Hepatocyte (in vitro differentiated cells): ENCODE data around the gene KRTAP12-4. TPM values are rescaled to one million over a fixed set of nuclear protein-coding genes. Genes with fewer than 3 reads are reported as not detected.

ENCODE experiments used
- DNase-seq: peaks from one replicate; pipeline ENCODE4 v3.0.0-alpha.2; 2016; ENCODE audit warnings: low spot score
- H2AFZ ChIP-seq: fragments of 200-600 bp; sonication (generic); 2 replicates; pipeline ENCODE4 v1.6.0; 2016; ENCODE audit warnings: antibody characterized with exemption, mild to moderate bottlenecking
- H3K27ac ChIP-seq: fragments of 200-600 bp; sonication (generic); 2 replicates; pipeline ENCODE4 v1.5.1; 2016; ENCODE audit warnings: mild to moderate bottlenecking
- H3K27me3 ChIP-seq: fragments of 200-600 bp; sonication (generic); 2 replicates; pipeline ENCODE4 v1.6.1; 2016
- H3K36me3 ChIP-seq: fragments of 200-600 bp; sonication (generic); replicated peaks from 2 replicates; pipeline ENCODE4 v1.5.1; 2016; ENCODE audit warnings: low read depth; ENCODE audit not compliant: insufficient read depth
- H3K4me1 ChIP-seq: fragments of 200-600 bp; sonication (generic); 2 replicates; pipeline ENCODE4 v1.5.1; 2016; ENCODE audit warnings: mild to moderate bottlenecking, moderate library complexity; ENCODE audit not compliant: insufficient read depth
- H3K4me2 ChIP-seq: fragments of 200-600 bp; sonication (generic); 2 replicates; pipeline ENCODE4 v1.6.0; 2016
- H3K4me3 ChIP-seq: fragments of 200-600 bp; sonication (generic); 2 replicates; pipeline ENCODE4 v1.5.1; 2016; ENCODE audit warnings: mild to moderate bottlenecking
- H3K79me2 ChIP-seq: fragments of 200-600 bp; sonication (generic); 2 replicates; pipeline ENCODE4 v1.6.0; 2017; ENCODE audit warnings: mild to moderate bottlenecking
- H3K9me2 ChIP-seq: fragments of 200-600 bp; sonication (generic); replicated peaks from 2 replicates; pipeline ENCODE4 v1.6.0; 2017; ENCODE audit warnings: mild to moderate bottlenecking; ENCODE audit not compliant: insufficient read depth
- H3K9me3 ChIP-seq: fragments of 200-600 bp; sonication (generic); 2 replicates; pipeline ENCODE4 v1.5.1; 2016; ENCODE audit warnings: low read depth, mild to moderate bottlenecking
- H4K20me1 ChIP-seq: fragments of 200-600 bp; sonication (generic); 2 replicates; pipeline ENCODE4 v1.6.0; 2016; ENCODE audit warnings: mild to moderate bottlenecking; ENCODE audit not compliant: insufficient read depth, poor library complexity, severe bottlenecking
- CTCF ChIP-seq: fragments of 200-600 bp; sonication (generic); IDR thresholded peaks from 2 replicates; pipeline ENCODE4 v1.5.1; 2016; ENCODE audit warnings: antibody characterized with exemption, mild to moderate bottlenecking; ENCODE audit not compliant: poor library complexity
- EZH2 ChIP-seq: fragments of 200-600 bp; sonication (generic); IDR thresholded peaks from 2 replicates; pipeline ENCODE4 v1.6.1; 2016; ENCODE audit warnings: antibody characterized with exemption, mild to moderate bottlenecking, borderline replicate concordance
- EZH2phosphoT487 ChIP-seq: fragments of 200-600 bp; sonication (generic); IDR thresholded peaks from one replicate; pipeline ENCODE4 v1.6.1; 2018; ENCODE audit warnings: antibody characterized with exemption, mild to moderate bottlenecking, low read depth, moderate library complexity; ENCODE audit not compliant: unreplicated experiment, severe bottlenecking
- WGBS: methylation state at CpG from one replicate; pipeline ENCODE4 v1.1.6; 2016; ENCODE audit warnings: low lambda C conversion rate; ENCODE audit errors: missing lambda C conversion rate; 5-methylcytosine and 5-hydroxymethylcytosine counted together
- polyA plus RNA-seq: library from polyadenylated mRNA; unstranded; fragments of >200 nt; fragmentation: Nextera tagmentation; extraction: Ambion mirVana; gene quantifications from 2 replicates; pipeline ENCODE4 v1.2.1, GENCODE V29; 2016
- total RNA-seq: library from RNA; depleted of rRNA; stranded (reverse); fragments of >200 nt; gene quantifications from 2 replicates; pipeline ENCODE4 v1.2.3, GENCODE V29; 2014

KRTAP12-4 gene
- total and polyA plus RNA-seq, 2 experiments from 2014 or later: not detected

- H3K27me3 ChIP-seq: peaks cover 20% of the 10 kb centered on the region
- H3K4me2 ChIP-seq: no peak overlapping the region
- no peak for TF ChIP-seq EZH2phosphoT487
- no peak for TF ChIP-seq EZH2
- no peak for TF ChIP-seq CTCF
- no peaks in the 10 kb centered on the region for H3K79me2 ChIP-seq
- no peaks in the 10 kb centered on the region for H3K36me3 ChIP-seq
- DNase-seq: no peak
- peaks cover 3% of the 10 kb centered on the region for H3K4me1 ChIP-seq
- no peak overlapping the region for H3K27ac ChIP-seq
- H3K9me3 ChIP-seq: peaks cover 8% of the 10 kb centered on the region
- H2AFZ ChIP-seq: no peak overlapping the region
- H3K9me2 ChIP-seq: no peaks in the 10 kb centered on the region
- H4K20me1 ChIP-seq: no peaks in the 10 kb centered on the region
- no peak overlapping the region for H3K4me3 ChIP-seq
- WGBS: 80% methylated on average over 10 of the region's 10 CpGs
Observed at GRCh38 chr21:44696572-44696971, 42.1 kb upstream of the KRTAP12-4 start.

- Histone ChIP-seq H3K36me3 (no peaks in the 10 kb centered on the region), H3K9me3 (peaks cover 8% of the 10 kb centered on the region), H4K20me1 (no peaks in the 10 kb centered on the region), H3K4me1 (peaks cover 3% of the 10 kb centered on the region), H3K27me3 (peaks cover 16% of the 10 kb centered on the region), H2AFZ (no peak overlapping the region), H3K4me2 (no peak overlapping the region), H3K27ac (no peak overlapping the region), H3K9me2 (no peaks in the 10 kb centered on the region), H3K79me2 (no peaks in the 10 kb centered on the region), H3K4me3 (no peak overlapping the region)
- 88% methylated on average over 8 of the region's 8 CpGs for WGBS
- DNase-seq: no peak
- TF ChIP-seq EZH2 (no peak), EZH2phosphoT487 (no peak), CTCF (no peak)
Observed at GRCh38 chr21:44695641-44696040, 41.2 kb upstream of the KRTAP12-4 start.

GRCh38 chr21:44695184-44695583 is 40.7 kb upstream of the KRTAP12-4 start:
- no peaks in the 10 kb centered on the region for H3K79me2 ChIP-seq
- no peak overlapping the region for H3K4me2 ChIP-seq
- no peak overlapping the region for H2AFZ ChIP-seq
- peaks cover 8% of the 10 kb centered on the region for H3K9me3 ChIP-seq
- H3K36me3 ChIP-seq: no peaks in the 10 kb centered on the region
- H3K4me1 ChIP-seq: peaks cover 3% of the 10 kb centered on the region
- H3K9me2 ChIP-seq: no peaks in the 10 kb centered on the region
- 78% methylated on average over 8 of the region's 8 CpGs for WGBS
- no peak for TF ChIP-seq EZH2phosphoT487
- no peak for TF ChIP-seq EZH2
- no peak for TF ChIP-seq CTCF
- no peaks in the 10 kb centered on the region for H4K20me1 ChIP-seq
- H3K4me3 ChIP-seq: no peak overlapping the region
- DNase-seq: no peak
- H3K27me3 ChIP-seq: peaks cover 18% of the 10 kb centered on the region
- H3K27ac ChIP-seq: no peak overlapping the region

- Histone ChIP-seq H4K20me1 (no peaks in the 10 kb centered on the region), H3K9me2 (no peaks in the 10 kb centered on the region), H3K4me1 (peaks cover 3% of the 10 kb centered on the region), H3K4me3 (no peak overlapping the region), H2AFZ (no peak overlapping the region), H3K27ac (no peak overlapping the region), H3K4me2 (no peak overlapping the region), H3K27me3 (peaks cover 17% of the 10 kb centered on the region), H3K79me2 (no peaks in the 10 kb centered on the region), H3K9me3 (peaks cover 8% of the 10 kb centered on the region), H3K36me3 (no peaks in the 10 kb centered on the region)
- TF ChIP-seq EZH2phosphoT487 (no peak), EZH2 (no peak), CTCF (no peak)
- 82% methylated on average over 11 of the region's 11 CpGs for WGBS
- no peak for DNase-seq
Observed at GRCh38 chr21:44694776-44695175, 40.3 kb upstream of the KRTAP12-4 start.
